MM.1S (cell line): Measurements from ENCODE around the gene GOLGA6A.

Experiments used
- EZH2 ChIP-seq: fragments of 300-600 bp; sonication (generic); optimal IDR thresholded peaks from 2 replicates; pipeline ENCODE3; 2017; ENCODE audit warnings: low read depth, mild to moderate bottlenecking, antibody characterized with exemption, low read length, mixed read lengths
- EZH2phosphoT487 ChIP-seq: fragments of 300-600 bp; sonication (generic); IDR thresholded peaks from 2 replicates; pipeline ENCODE4 v1.6.1; 2018; ENCODE audit warnings: antibody characterized with exemption, low read length
- TF ChIP-seq, protein P1 (sequence below): fragments of 300-600 bp; sonication (generic); IDR thresholded peaks from 2 replicates; pipeline ENCODE4 v1.5.1; 2016; ENCODE audit warnings: antibody characterized with exemption, low read length, mixed read lengths

DNA sequence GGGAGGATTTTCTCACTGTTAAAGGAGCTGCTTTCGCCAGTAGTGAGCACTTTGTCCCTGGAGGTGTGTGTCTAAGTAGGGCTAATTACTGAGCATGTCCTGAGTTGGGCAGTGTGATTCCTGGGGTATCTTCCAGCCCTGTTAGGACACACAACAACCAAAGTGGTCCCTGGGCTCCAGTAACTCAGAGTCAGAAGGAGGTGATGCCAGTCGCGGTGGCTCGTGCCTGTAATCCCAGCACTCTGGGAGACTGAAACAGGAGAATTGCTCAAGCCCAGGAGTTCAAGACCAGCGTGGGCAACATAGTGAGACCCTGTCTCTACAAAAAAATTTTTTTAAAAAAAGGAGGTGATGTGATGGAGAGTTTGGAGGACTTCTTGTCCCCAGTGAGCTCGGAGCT, 50.3 kb downstream of the GOLGA6A start:
- TF ChIP-seq EZH2 (no peak), EZH2phosphoT487 (no peak)
- TF ChIP-seq, protein P1, sequence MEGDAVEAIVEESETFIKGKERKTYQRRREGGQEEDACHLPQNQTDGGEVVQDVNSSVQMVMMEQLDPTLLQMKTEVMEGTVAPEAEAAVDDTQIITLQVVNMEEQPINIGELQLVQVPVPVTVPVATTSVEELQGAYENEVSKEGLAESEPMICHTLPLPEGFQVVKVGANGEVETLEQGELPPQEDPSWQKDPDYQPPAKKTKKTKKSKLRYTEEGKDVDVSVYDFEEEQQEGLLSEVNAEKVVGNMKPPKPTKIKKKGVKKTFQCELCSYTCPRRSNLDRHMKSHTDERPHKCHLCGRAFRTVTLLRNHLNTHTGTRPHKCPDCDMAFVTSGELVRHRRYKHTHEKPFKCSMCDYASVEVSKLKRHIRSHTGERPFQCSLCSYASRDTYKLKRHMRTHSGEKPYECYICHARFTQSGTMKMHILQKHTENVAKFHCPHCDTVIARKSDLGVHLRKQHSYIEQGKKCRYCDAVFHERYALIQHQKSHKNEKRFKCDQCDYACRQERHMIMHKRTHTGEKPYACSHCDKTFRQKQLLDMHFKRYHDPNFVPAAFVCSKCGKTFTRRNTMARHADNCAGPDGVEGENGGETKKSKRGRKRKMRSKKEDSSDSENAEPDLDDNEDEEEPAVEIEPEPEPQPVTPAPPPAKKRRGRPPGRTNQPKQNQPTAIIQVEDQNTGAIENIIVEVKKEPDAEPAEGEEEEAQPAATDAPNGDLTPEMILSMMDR, result no peak
